Fibroblast of villous mesenchyme (primary cell): Measurements from ENCODE around the gene CARM1. TPM values are rescaled to one million over a fixed set of nuclear protein-coding genes. Genes with fewer than 3 reads are reported as not detected.
A peak's percentile ranks its signal among the peaks of the same experiment; 100 is the strongest.

Source experiments
- DNase-seq: peaks from one replicate; pipeline ENCODE4 v3.0.0-alpha.2; 2010; ENCODE audit warnings: low read depth
- H3K4me3 ChIP-seq: 2 replicates; pipeline ENCODE4 v1.5.1; 2011; ENCODE audit warnings: low read depth, mild to moderate bottlenecking, low read length
- total RNA-seq: library from RNA; depleted of rRNA; stranded (reverse); fragments of >200 nt; gene quantifications from 2 replicates; pipeline ENCODE4 v1.2.3, GENCODE V29; 2012
- TF ChIP-seq, protein P1 (sequence below): IDR thresholded peaks from 2 replicates; pipeline ENCODE4 v1.5.1; 2012; ENCODE audit warnings: low read depth, mild to moderate bottlenecking, low read length; ENCODE audit not compliant: insufficient read depth

CARM1 gene
- total RNA-seq, 1 donor, result 38.0 TPM

DNA sequence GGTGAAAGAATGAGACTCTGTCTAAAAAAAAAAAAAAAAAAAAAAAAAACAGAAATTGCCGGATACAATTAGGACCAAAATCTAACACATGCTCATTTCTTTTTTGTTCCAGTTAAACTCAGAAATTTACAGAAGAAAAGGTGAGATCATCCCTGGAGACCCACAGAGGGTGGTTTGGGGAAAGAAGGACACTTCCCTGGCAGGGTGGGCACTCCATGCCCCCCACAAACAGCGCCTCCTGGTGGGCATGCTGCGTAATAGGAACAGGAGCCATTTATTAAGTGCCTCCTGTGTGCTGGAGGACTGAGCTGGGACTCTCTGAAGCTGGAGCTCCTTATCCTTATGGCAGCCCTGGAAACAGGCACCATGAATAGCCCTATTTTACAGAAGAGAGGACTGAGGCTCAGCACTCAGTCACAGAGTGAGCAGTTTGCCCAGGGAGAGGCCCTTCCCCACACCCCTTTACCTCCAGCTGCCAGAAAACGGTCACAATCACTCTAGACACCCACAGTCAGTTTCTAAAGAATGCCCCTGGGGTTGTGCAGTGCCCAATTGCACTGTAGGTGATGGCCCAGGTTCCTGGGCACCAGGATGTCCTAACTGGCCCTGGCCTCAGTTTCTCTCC, 13.0 kb upstream of the CARM1 start:
- no peak overlapping the region for H3K4me3 ChIP-seq
- TF ChIP-seq, protein P1, sequence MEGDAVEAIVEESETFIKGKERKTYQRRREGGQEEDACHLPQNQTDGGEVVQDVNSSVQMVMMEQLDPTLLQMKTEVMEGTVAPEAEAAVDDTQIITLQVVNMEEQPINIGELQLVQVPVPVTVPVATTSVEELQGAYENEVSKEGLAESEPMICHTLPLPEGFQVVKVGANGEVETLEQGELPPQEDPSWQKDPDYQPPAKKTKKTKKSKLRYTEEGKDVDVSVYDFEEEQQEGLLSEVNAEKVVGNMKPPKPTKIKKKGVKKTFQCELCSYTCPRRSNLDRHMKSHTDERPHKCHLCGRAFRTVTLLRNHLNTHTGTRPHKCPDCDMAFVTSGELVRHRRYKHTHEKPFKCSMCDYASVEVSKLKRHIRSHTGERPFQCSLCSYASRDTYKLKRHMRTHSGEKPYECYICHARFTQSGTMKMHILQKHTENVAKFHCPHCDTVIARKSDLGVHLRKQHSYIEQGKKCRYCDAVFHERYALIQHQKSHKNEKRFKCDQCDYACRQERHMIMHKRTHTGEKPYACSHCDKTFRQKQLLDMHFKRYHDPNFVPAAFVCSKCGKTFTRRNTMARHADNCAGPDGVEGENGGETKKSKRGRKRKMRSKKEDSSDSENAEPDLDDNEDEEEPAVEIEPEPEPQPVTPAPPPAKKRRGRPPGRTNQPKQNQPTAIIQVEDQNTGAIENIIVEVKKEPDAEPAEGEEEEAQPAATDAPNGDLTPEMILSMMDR, result peak; percentile 82
- no peak for DNase-seq

DNA sequence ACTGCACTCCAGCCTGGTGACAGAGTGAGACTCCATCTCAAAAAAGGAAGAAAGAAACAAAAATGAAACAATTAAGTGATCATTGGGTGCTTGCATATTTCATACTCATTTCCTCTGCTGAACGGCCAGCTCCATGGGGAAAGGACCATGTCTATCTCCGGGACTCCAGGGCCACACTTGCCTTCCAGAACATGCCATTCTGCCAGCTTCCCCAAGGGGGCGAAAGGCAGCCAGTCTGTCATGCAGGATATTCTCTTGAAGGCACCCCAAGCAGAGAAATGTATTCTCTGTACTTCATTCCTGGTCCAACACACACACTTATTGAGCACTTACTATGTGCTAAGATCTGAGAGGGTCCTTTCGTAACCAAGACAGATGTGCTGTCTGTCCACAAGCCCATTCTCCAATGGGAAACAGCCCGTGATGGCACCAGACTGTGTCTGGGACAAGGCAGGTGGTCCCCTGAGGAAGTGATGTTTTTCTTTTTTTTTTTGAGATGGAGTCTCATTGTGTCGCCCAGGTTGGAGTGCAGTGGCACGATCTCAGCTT, 10.2 kb upstream of the CARM1 start:
- TF ChIP-seq, protein P1, result peak; percentile 56
- no peak for DNase-seq
- no peak overlapping the region for H3K4me3 ChIP-seq

DNA sequence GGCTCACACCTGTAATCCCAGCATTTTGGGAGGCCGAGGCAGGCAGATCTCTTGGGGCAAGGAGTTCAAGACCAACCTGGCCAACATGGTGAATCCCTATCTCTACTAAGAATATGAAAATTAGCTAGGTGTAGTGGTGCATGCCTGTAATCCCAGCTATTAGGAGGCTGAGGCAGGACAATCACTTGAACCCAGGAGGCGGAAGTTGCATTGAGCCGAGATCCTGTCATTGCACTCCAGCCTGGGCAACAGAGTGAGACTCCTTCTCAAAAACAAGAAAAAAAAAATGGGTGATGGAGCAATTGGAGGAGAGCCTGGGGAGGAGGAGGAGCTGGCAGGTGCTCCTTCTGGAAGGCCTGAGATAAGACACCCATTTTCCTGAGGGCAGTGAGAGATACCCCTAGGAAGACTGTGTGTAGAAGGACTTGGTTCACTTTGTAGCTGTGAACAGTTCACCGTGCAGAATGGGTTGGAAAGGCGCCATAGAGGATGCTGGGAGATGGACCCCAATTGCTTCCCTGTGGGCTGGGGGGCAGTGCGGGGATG, 8.7 kb upstream of the CARM1 start:
- TF ChIP-seq, protein P1, result no peak
- H3K4me3 ChIP-seq, result no peak overlapping the region
- DNase-seq, result no peak

- H3K4me3 ChIP-seq, result no peak overlapping the region
- DNase-seq, result peak; percentile 81
- TF ChIP-seq, protein P1, result no peak
Measured at GRCh38 chr19:10863107-10863717, 8.1 kb upstream of the CARM1 start.

DNA sequence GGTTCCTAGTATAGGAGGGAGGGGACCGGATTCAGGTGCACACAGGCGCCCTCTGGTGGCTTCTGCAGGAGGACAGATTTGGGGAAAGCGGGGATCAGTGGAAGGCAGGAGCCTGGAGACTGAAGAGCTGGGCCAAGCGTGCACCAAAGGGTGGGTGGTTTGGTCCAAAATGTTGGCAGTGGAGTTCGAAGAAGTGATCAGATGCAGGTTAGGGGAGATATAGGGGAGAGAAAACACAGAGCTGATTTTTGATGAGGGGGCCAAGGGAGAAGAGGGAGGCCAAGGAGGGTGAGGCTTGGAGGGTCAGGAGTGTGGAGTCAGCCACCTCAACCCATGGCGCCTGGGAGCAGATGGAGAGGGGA, 6.8 kb upstream of the CARM1 start:
- peak; percentile 78 for DNase-seq
- H3K4me3 ChIP-seq, result no peak overlapping the region
- TF ChIP-seq, protein P1, result peak; percentile 97

GRCh38 chr19:10866495-10866894, 4.9 kb upstream of the CARM1 start:
- no peak for DNase-seq
- TF ChIP-seq, protein P1, result no peak
- no peak overlapping the region for H3K4me3 ChIP-seq
